Ishikawa (cell line): ENCODE results near the gene LTBP3.

ENCODE experiments used
- CREB1 ChIP-seq: IDR thresholded peaks from 2 replicates; pipeline ENCODE4 v1.6.1; 2012; ENCODE audit warnings: low read depth
- EGR1 ChIP-seq: IDR thresholded peaks from 2 replicates; pipeline ENCODE4 v1.6.1; 2012
- EP300 ChIP-seq: IDR thresholded peaks from 2 replicates; pipeline ENCODE4 v1.6.1; 2012; ENCODE audit warnings: borderline replicate concordance
- FOXM1 ChIP-seq: IDR thresholded peaks from 2 replicates; pipeline ENCODE4 v1.6.1; 2012; ENCODE audit warnings: low read depth, borderline replicate concordance
- NFIC ChIP-seq: IDR thresholded peaks from 2 replicates; pipeline ENCODE4 v1.6.1; 2012
- RAD21 ChIP-seq: IDR thresholded peaks from 2 replicates; pipeline ENCODE4 v1.6.1; 2012; ENCODE audit warnings: low read depth
- TAF1 ChIP-seq: IDR thresholded peaks from 2 replicates; pipeline ENCODE4 v1.6.1; 2012; ENCODE audit warnings: low read depth, mild to moderate bottlenecking
- TCF12 ChIP-seq: IDR thresholded peaks from 2 replicates; pipeline ENCODE4 v1.6.1; 2012; ENCODE audit warnings: low read depth
- TEAD4 ChIP-seq: IDR thresholded peaks from 2 replicates; pipeline ENCODE4 v1.6.1; 2012
- USF1 ChIP-seq: IDR thresholded peaks from 2 replicates; pipeline ENCODE4 v1.6.1; 2012
- YY1 ChIP-seq: IDR thresholded peaks from 2 replicates; pipeline ENCODE4 v1.6.1; 2012; ENCODE audit warnings: low read depth
- ZBTB7A ChIP-seq: IDR thresholded peaks from 2 replicates; pipeline ENCODE4 v1.6.1; 2012; ENCODE audit warnings: low read depth
- TF ChIP-seq, protein P1 (sequence below): IDR thresholded peaks from 2 replicates; pipeline ENCODE4 v1.6.1; 2012; ENCODE audit warnings: low read depth, mild to moderate bottlenecking
- TF ChIP-seq, protein P2 (sequence below): IDR thresholded peaks from 2 replicates; pipeline ENCODE4 v1.6.1; 2012

GRCh38 chr11:65537296-65537597 lies 20.9 kb downstream of the LTBP3 start:
- TF ChIP-seq, protein P1, sequence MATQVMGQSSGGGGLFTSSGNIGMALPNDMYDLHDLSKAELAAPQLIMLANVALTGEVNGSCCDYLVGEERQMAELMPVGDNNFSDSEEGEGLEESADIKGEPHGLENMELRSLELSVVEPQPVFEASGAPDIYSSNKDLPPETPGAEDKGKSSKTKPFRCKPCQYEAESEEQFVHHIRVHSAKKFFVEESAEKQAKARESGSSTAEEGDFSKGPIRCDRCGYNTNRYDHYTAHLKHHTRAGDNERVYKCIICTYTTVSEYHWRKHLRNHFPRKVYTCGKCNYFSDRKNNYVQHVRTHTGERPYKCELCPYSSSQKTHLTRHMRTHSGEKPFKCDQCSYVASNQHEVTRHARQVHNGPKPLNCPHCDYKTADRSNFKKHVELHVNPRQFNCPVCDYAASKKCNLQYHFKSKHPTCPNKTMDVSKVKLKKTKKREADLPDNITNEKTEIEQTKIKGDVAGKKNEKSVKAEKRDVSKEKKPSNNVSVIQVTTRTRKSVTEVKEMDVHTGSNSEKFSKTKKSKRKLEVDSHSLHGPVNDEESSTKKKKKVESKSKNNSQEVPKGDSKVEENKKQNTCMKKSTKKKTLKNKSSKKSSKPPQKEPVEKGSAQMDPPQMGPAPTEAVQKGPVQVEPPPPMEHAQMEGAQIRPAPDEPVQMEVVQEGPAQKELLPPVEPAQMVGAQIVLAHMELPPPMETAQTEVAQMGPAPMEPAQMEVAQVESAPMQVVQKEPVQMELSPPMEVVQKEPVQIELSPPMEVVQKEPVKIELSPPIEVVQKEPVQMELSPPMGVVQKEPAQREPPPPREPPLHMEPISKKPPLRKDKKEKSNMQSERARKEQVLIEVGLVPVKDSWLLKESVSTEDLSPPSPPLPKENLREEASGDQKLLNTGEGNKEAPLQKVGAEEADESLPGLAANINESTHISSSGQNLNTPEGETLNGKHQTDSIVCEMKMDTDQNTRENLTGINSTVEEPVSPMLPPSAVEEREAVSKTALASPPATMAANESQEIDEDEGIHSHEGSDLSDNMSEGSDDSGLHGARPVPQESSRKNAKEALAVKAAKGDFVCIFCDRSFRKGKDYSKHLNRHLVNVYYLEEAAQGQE: no peak
- TF ChIP-seq CREB1: no peak
- no peak for TF ChIP-seq EP300
- TF ChIP-seq RAD21: no peak
- TF ChIP-seq FOXM1: no peak
- no peak for TF ChIP-seq YY1
- no peak for TF ChIP-seq EGR1
- no peak for TF ChIP-seq TCF12
- no peak for TF ChIP-seq TAF1
- no peak for TF ChIP-seq TEAD4
- TF ChIP-seq NFIC: no peak
- TF ChIP-seq USF1: no peak
- no peak for TF ChIP-seq ZBTB7A
- TF ChIP-seq, protein P2, sequence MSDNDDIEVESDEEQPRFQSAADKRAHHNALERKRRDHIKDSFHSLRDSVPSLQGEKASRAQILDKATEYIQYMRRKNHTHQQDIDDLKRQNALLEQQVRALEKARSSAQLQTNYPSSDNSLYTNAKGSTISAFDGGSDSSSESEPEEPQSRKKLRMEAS: no peak
